ENCODE results near the gene SPSB4.

Gene SPSB4

DNA sequence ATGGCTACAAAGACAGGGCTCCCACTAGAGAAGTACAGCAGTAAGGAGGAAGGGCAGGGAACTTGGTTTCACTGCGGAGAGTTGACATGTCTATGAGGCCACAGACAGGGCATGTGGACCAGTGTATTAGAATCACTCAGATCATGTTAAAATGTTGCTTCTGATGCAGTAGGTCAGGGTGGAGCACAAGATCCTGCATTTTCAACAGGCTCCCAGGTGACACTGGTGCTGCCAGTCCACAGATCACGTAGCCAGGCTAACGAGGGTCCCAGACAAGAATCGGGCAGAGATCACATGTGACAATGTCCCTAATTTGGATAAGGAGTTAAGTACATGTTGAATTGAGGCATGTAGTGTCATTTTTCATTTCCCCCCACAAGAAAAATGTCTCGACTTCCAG lies 73.6 kb downstream of the SPSB4 start:
- no peak overlapping the region for H3K4me3 ChIP-seq (ENCODE audit: low read length)
- H3K27me3 ChIP-seq (ENCODE audit: insufficient read depth, low read length), result no peaks in the 10 kb centered on the region
- no peaks in the 10 kb centered on the region for H3K4me1 ChIP-seq (ENCODE audit: insufficient read depth, low read length)
- WGBS, result 83% methylated on average over 4 of the region's 5 CpGs
- H3K27ac ChIP-seq (ENCODE audit: low read depth, low read length), result no peak overlapping the region
- no peaks in the 10 kb centered on the region for H3K36me3 ChIP-seq (ENCODE audit: insufficient read depth, low read length)
- H3K9me3 ChIP-seq (ENCODE audit: insufficient read depth, low read depth, low read length), result no peaks in the 10 kb centered on the region
- H3K9ac ChIP-seq (ENCODE audit: low read depth, low read length), result no peak overlapping the region

DNA sequence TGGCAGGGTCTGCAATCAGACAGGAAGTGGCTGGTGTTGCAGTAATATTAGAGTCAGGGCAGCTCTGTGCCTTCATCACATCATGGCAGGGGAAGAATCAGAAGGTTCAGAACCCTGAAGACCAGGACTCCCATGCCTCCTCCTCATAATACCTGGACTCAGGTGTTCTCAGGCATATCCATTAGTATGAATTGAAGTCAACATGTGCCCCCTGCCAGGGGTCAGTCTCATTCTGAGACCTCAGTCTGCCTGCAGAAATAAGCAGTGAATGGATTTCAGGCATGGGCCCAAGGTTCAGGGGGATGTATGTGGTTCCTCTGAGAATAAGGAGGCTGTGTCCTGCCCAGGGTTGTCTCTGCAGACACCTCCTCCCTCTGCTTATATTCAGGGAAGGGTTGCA lies 74.2 kb downstream of the SPSB4 start:
- Histone ChIP-seq H3K27me3 (ENCODE audit: insufficient read depth, low read length) (no peaks in the 10 kb centered on the region), H3K36me3 (ENCODE audit: insufficient read depth, low read length) (no peaks in the 10 kb centered on the region), H3K4me3 (ENCODE audit: low read length) (no peak overlapping the region), H3K9me3 (ENCODE audit: insufficient read depth, low read depth, low read length) (no peaks in the 10 kb centered on the region), H3K9ac (ENCODE audit: low read depth, low read length) (no peak overlapping the region), H3K27ac (ENCODE audit: low read depth, low read length) (no peak overlapping the region), H3K4me1 (ENCODE audit: insufficient read depth, low read length) (no peaks in the 10 kb centered on the region)

GRCh38 chr3:141126661-141127343 lies 75.7 kb downstream of the SPSB4 start:
- 93% methylated on average over 9 of the region's 9 CpGs for WGBS
- Histone ChIP-seq H3K9me3 (ENCODE audit: insufficient read depth, low read depth, low read length) (no peaks in the 10 kb centered on the region), H3K4me1 (ENCODE audit: insufficient read depth, low read length) (no peaks in the 10 kb centered on the region), H3K36me3 (ENCODE audit: insufficient read depth, low read length) (no peaks in the 10 kb centered on the region), H3K27ac (ENCODE audit: low read depth, low read length) (no peak overlapping the region), H3K9ac (ENCODE audit: low read depth, low read length) (no peak overlapping the region), H3K27me3 (ENCODE audit: insufficient read depth, low read length) (no peaks in the 10 kb centered on the region), H3K4me3 (ENCODE audit: low read length) (no peak overlapping the region)

- Histone ChIP-seq H3K4me3 (ENCODE audit: low read length) (no peak overlapping the region), H3K27ac (ENCODE audit: low read depth, low read length) (no peak overlapping the region), H3K27me3 (ENCODE audit: insufficient read depth, low read length) (no peaks in the 10 kb centered on the region), H3K4me1 (ENCODE audit: insufficient read depth, low read length) (no peaks in the 10 kb centered on the region), H3K9ac (ENCODE audit: low read depth, low read length) (no peak overlapping the region), H3K9me3 (ENCODE audit: insufficient read depth, low read depth, low read length) (no peaks in the 10 kb centered on the region), H3K36me3 (ENCODE audit: insufficient read depth, low read length) (no peaks in the 10 kb centered on the region)
- 90% methylated on average over 9 of the region's 9 CpGs for WGBS
These were observed 76.4 kb downstream of the SPSB4 start for GRCh38 chr3:141127344-141128125.

- H3K4me3 ChIP-seq (ENCODE audit: low read length), result no peak overlapping the region
- H3K9me3 ChIP-seq (ENCODE audit: insufficient read depth, low read depth, low read length), result no peaks in the 10 kb centered on the region
- H3K36me3 ChIP-seq (ENCODE audit: insufficient read depth, low read length), result no peaks in the 10 kb centered on the region
- no peak overlapping the region for H3K27ac ChIP-seq (ENCODE audit: low read depth, low read length)
- H3K4me1 ChIP-seq (ENCODE audit: insufficient read depth, low read length), result no peaks in the 10 kb centered on the region
- no peaks in the 10 kb centered on the region for H3K27me3 ChIP-seq (ENCODE audit: insufficient read depth, low read length)
- H3K9ac ChIP-seq (ENCODE audit: low read depth, low read length), result no peak overlapping the region
- 90% methylated on average over 5 of the region's 5 CpGs for WGBS
These were observed 77.1 kb downstream of the SPSB4 start for GRCh38 chr3:141128126-141128777.

- no peak overlapping the region for H3K27ac ChIP-seq (ENCODE audit: low read depth, low read length)
- H3K36me3 ChIP-seq (ENCODE audit: insufficient read depth, low read length), result no peaks in the 10 kb centered on the region
- no peak overlapping the region for H3K4me3 ChIP-seq (ENCODE audit: low read length)
- H3K9me3 ChIP-seq (ENCODE audit: insufficient read depth, low read depth, low read length), result no peaks in the 10 kb centered on the region
- no peaks in the 10 kb centered on the region for H3K4me1 ChIP-seq (ENCODE audit: insufficient read depth, low read length)
- H3K9ac ChIP-seq (ENCODE audit: low read depth, low read length), result no peak overlapping the region
- no peaks in the 10 kb centered on the region for H3K27me3 ChIP-seq (ENCODE audit: insufficient read depth, low read length)
These were observed 77.9 kb downstream of the SPSB4 start for GRCh38 chr3:141129049-141129448.

DNA sequence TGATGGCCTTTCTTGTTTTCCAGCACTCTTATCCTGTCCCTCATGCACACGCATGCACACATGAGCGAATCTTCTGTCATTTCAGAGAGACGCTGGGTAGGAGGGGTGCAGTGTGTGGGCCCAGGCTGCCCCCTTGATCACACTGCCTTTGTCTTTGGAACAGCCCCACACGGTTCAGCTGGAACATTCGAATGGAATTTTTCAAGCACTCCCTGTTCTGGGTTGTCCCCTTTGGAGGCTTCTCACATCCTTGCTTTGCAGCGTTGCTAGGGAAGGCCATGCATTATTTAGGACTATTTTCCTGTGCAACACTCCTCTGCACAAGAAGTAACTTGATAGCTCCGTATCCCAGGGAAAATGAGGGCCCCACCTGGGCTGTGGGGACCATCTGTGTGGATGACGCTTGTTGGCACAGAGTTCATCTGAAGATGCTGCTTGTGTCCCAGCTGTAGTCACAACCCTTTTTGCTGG lies 78.4 kb downstream of the SPSB4 start:
- H3K9me3 ChIP-seq (ENCODE audit: insufficient read depth, low read depth, low read length), result no peaks in the 10 kb centered on the region
- H3K4me1 ChIP-seq (ENCODE audit: insufficient read depth, low read length), result no peaks in the 10 kb centered on the region
- no peak overlapping the region for H3K4me3 ChIP-seq (ENCODE audit: low read length)
- H3K36me3 ChIP-seq (ENCODE audit: insufficient read depth, low read length), result no peaks in the 10 kb centered on the region
- no peak overlapping the region for H3K27ac ChIP-seq (ENCODE audit: low read depth, low read length)
- no peaks in the 10 kb centered on the region for H3K27me3 ChIP-seq (ENCODE audit: insufficient read depth, low read length)
- H3K9ac ChIP-seq (ENCODE audit: low read depth, low read length), result no peak overlapping the region
- WGBS, result 86% methylated on average over 8 of the region's 8 CpGs

GRCh38 chr3:141143517-141143916 lies 92.4 kb downstream of the SPSB4 start:
- Histone ChIP-seq H3K27ac (ENCODE audit: low read depth, low read length) (no peak overlapping the region), H3K27me3 (ENCODE audit: insufficient read depth, low read length) (no peaks in the 10 kb centered on the region), H3K36me3 (ENCODE audit: insufficient read depth, low read length) (no peaks in the 10 kb centered on the region), H3K4me1 (ENCODE audit: insufficient read depth, low read length) (0 out of 2 replicates have a peak, but pooled peaks cover 9% of the 10 kb centered on the region), H3K9me3 (ENCODE audit: insufficient read depth, low read depth, low read length) (peaks cover 16% of the 10 kb centered on the region), H3K9ac (ENCODE audit: low read depth, low read length) (no peak overlapping the region), H3K4me3 (ENCODE audit: low read length) (no peak overlapping the region)

DNA sequence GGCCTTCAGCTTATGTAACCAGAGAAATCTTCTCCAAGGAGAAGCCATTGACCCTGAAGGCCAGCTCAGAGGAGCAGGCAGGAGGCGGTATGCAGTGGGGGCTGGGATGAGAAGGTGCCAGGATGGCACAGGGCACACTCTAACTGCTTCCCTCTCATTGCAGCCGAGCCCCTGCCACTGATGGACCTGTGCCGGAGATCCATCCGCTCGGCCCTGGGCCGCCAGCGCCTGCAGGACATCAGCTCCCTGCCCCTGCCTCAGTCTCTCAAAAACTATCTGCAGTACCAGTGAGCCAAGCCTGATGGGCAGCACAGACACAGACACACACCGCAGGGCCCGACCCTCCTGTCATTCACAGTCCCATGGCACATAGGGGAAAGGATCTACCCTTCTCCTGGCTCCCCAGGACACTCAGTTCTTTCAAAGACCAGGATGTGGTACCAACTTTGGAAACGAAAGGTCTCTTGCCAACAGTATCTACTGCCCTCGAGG lies 95.9 kb downstream of the SPSB4 start:
- H3K27ac ChIP-seq (ENCODE audit: low read depth, low read length), result no peak overlapping the region

GRCh38 chr3:141147657-141148056 lies 96.5 kb downstream of the SPSB4 start:
- H3K4me3 ChIP-seq (ENCODE audit: low read length), result no peak overlapping the region
- H3K36me3 ChIP-seq (ENCODE audit: insufficient read depth, low read length), result no peaks in the 10 kb centered on the region
- H3K27ac ChIP-seq (ENCODE audit: low read depth, low read length), result no peak overlapping the region
- 0 out of 2 replicates have a peak, but pooled peaks cover 9% of the 10 kb centered on the region for H3K4me1 ChIP-seq (ENCODE audit: insufficient read depth, low read length)
- no peak overlapping the region for H3K9ac ChIP-seq (ENCODE audit: low read depth, low read length)
- 72% methylated on average over 9 of the region's 9 CpGs for WGBS
- no peaks in the 10 kb centered on the region for H3K27me3 ChIP-seq (ENCODE audit: insufficient read depth, low read length)
- H3K9me3 ChIP-seq (ENCODE audit: insufficient read depth, low read depth, low read length), result no peaks in the 10 kb centered on the region

More for the DNA sequence above, 95.9 kb downstream of the SPSB4 start:
- no peaks in the 10 kb centered on the region for H3K27me3 ChIP-seq (ENCODE audit: insufficient read depth, low read length)
- WGBS, result 91% methylated on average over 11 of the region's 11 CpGs
- no peak overlapping the region for H3K4me3 ChIP-seq (ENCODE audit: low read length)
- H3K36me3 ChIP-seq (ENCODE audit: insufficient read depth, low read length), result no peaks in the 10 kb centered on the region
- H3K9ac ChIP-seq (ENCODE audit: low read depth, low read length), result no peak overlapping the region
- 0 out of 2 replicates have a peak, but pooled peaks cover 9% of the 10 kb centered on the region for H3K4me1 ChIP-seq (ENCODE audit: insufficient read depth, low read length)
- peaks cover 6% of the 10 kb centered on the region; the same call in 1 of the 2 replicates for H3K9me3 ChIP-seq (ENCODE audit: insufficient read depth, low read depth, low read length)

- Histone ChIP-seq H3K9me3 (ENCODE audit: insufficient read depth, low read depth, low read length) (no peaks in the 10 kb centered on the region), H3K36me3 (ENCODE audit: insufficient read depth, low read length) (no peaks in the 10 kb centered on the region), H3K27ac (ENCODE audit: low read depth, low read length) (no peak overlapping the region), H3K9ac (ENCODE audit: low read depth, low read length) (no peak overlapping the region), H3K4me1 (ENCODE audit: insufficient read depth, low read length) (0 out of 2 replicates have a peak, but pooled peaks cover 9% of the 10 kb centered on the region), H3K27me3 (ENCODE audit: insufficient read depth, low read length) (no peaks in the 10 kb centered on the region), H3K4me3 (ENCODE audit: low read length) (no peak overlapping the region)
- 94% methylated on average over 5 of the region's 6 CpGs for WGBS
These were observed 97.0 kb downstream of the SPSB4 start for GRCh38 chr3:141148169-141148568.

Data from HUES64 (cell line).